Measurements from ENCODE around the gene ROBO2. TPM values are rescaled to one million over a fixed set of nuclear protein-coding genes. Genes with fewer than 3 reads are reported as not detected.

Gene ROBO2
- total RNA-seq, 1 experiment from 2014 or later: 4.4 TPM

DNA sequence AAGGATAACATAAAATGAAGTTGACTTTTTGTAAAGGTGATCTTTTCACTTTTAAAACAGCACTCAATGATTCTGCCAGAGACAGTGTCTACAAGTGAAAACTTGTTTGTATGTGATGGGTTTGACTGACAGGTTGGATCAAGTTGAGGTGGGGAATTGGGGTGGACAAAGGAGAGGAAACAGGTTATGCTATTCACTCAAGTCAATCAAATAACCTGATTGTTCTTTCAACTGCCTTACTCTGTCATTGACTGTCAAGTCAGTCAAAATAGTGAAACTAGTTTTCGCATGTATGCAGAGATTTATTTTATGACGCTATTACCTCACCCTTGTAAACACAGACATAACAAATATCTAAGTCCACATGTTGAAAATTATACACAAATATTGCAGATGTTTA, 187.7 kb downstream of the ROBO2 start:
- Histone ChIP-seq H3K27me3 (ENCODE audit: control insufficient read depth, insufficient read depth, low read length) (no peaks in the 10 kb centered on the region), H3K36me3 (replicated peaks; ENCODE audit: control insufficient read depth, insufficient read depth, low read length) (no peaks in the 10 kb centered on the region), H3K4me3 (ENCODE audit: insufficient read depth, low read depth, low read length) (no peak overlapping the region)
- DNase-seq: no peak

DNA sequence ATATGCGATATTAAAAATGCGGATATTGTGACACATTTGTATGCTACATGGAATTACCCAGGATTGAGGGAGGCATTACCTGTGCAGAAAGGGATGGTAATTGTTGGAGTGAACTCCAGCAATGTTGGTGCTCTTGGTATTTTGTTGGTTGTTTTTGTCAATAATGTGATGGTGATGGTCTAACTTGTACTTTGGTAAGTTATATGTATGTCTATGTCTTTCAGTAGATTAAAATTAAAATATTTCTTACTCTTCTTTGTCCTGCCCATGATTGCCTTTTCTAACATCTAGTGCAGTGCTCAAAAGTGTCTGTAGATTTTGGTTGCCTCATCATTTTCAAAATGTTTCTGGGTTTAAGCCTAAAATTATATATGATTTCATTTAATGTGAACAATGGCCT, 192.7 kb downstream of the ROBO2 start:
- DNase-seq: no peak
- Histone ChIP-seq H3K4me3 (ENCODE audit: insufficient read depth, low read depth, low read length) (no peak overlapping the region), H3K27me3 (ENCODE audit: control insufficient read depth, insufficient read depth, low read length) (no peaks in the 10 kb centered on the region), H3K36me3 (replicated peaks; ENCODE audit: control insufficient read depth, insufficient read depth, low read length) (no peaks in the 10 kb centered on the region)

GRCh38 chr3:77234004-77234403, 194.1 kb downstream of the ROBO2 start:
- Histone ChIP-seq H3K4me3 (ENCODE audit: insufficient read depth, low read depth, low read length) (no peak overlapping the region), H3K36me3 (replicated peaks; ENCODE audit: control insufficient read depth, insufficient read depth, low read length) (no peaks in the 10 kb centered on the region), H3K27me3 (ENCODE audit: control insufficient read depth, insufficient read depth, low read length) (no peaks in the 10 kb centered on the region)
- DNase-seq: no peak

GRCh38 chr3:77236118-77236517, 196.2 kb downstream of the ROBO2 start:
- Histone ChIP-seq H3K36me3 (replicated peaks; ENCODE audit: control insufficient read depth, insufficient read depth, low read length) (no peaks in the 10 kb centered on the region), H3K27me3 (ENCODE audit: control insufficient read depth, insufficient read depth, low read length) (no peaks in the 10 kb centered on the region), H3K4me3 (ENCODE audit: insufficient read depth, low read depth, low read length) (no peak overlapping the region)
- DNase-seq: no peak

DNA sequence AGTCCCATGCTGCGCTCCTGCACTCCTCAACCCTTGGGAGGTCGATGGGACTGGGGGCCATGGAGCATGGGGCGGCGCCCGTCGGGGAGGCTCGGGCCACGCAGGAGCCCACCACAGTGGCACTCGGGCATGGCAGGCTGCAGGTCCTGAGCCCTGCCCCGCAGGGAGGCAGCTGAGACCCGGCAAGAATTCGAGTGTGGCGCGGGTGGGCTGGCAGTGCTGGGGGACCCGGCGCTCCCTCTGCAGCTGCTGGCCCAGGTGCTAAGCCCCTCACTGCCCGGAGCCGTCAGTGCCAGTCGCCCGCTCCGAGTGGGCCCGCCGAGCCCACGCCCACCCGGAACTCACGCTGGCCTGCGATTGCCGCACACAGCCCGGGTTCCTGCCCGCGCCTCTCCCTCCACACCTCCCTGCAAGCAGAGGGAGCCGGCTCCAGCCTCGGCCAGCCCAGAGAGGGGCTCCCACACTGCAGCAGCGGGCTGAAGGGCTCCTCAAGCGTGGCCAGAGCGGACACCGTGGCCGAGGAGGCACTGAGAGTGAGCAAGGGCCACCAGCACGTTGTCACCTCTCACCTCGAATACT, 200.3 kb downstream of the ROBO2 start:
- Histone ChIP-seq H3K4me3 (ENCODE audit: insufficient read depth, low read depth, low read length) (no peak overlapping the region), H3K27me3 (ENCODE audit: control insufficient read depth, insufficient read depth, low read length) (no peaks in the 10 kb centered on the region), H3K36me3 (replicated peaks; ENCODE audit: control insufficient read depth, insufficient read depth, low read length) (no peaks in the 10 kb centered on the region)
- no peak for DNase-seq

GRCh38 chr3:77242371-77242770, 202.5 kb downstream of the ROBO2 start:
- Histone ChIP-seq H3K27me3 (ENCODE audit: control insufficient read depth, insufficient read depth, low read length) (no peaks in the 10 kb centered on the region), H3K4me3 (ENCODE audit: insufficient read depth, low read depth, low read length) (no peak overlapping the region), H3K36me3 (replicated peaks; ENCODE audit: control insufficient read depth, insufficient read depth, low read length) (no peaks in the 10 kb centered on the region)
- no peak for DNase-seq

- no peaks in the 10 kb centered on the region for H3K36me3 ChIP-seq (replicated peaks; ENCODE audit: control insufficient read depth, insufficient read depth, low read length)
- H3K4me3 ChIP-seq (ENCODE audit: insufficient read depth, low read depth, low read length): no peak overlapping the region
- DNase-seq: no peak
- H3K27me3 ChIP-seq (ENCODE audit: control insufficient read depth, insufficient read depth, low read length): no peaks in the 10 kb centered on the region
Observed at GRCh38 chr3:77244981-77245380, 205.1 kb downstream of the ROBO2 start.

GRCh38 chr3:77247061-77247460, 207.2 kb downstream of the ROBO2 start:
- H3K27me3 ChIP-seq (ENCODE audit: control insufficient read depth, insufficient read depth, low read length): no peaks in the 10 kb centered on the region
- DNase-seq: no peak
- no peak overlapping the region for H3K4me3 ChIP-seq (ENCODE audit: insufficient read depth, low read depth, low read length)
- no peaks in the 10 kb centered on the region for H3K36me3 ChIP-seq (replicated peaks; ENCODE audit: control insufficient read depth, insufficient read depth, low read length)

DNA sequence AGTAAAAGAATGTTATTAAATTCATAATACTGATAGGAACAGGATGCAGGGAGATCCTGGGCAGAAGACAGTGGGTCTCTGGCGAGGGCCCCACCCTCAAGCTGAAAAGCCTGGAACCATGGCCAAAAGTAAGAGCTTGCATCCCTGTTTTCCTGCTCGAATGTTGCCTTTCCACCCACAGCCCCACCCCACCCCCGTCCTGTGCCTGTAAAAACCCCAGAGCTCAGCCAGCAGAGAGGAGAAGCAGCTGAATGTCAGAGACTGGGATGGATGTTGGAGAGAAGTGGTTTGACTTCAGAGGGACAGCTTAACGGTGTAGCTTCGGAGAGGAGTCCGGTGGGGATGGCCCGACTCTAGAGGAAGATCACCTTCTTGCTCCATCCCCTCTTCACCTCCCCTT, 207.9 kb downstream of the ROBO2 start:
- DNase-seq: no peak
- Histone ChIP-seq H3K4me3 (ENCODE audit: insufficient read depth, low read depth, low read length) (no peak overlapping the region), H3K27me3 (ENCODE audit: control insufficient read depth, insufficient read depth, low read length) (no peaks in the 10 kb centered on the region)

DNA sequence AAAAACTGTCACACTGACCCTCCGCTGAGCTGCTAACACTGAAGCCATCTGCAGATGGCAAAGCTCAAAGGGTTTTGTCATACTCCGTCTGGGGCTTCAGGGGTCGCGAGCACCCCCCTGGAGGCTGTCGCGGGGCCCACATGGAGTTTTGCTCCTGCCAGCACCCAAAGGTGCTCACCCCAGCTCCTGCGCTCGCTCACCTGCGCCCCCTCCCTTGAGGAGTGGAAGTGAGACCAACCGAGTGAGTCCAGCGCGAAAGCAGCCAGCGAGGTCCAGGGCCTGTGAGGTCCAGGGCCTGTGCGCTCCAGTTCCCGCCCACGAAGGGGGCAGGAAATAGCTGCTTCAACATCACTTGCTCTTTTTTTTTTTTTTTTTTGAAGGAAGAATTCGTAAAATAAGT, 208.5 kb downstream of the ROBO2 start:
- peak; percentile 27 for DNase-seq
- no peaks in the 10 kb centered on the region for H3K36me3 ChIP-seq (replicated peaks; ENCODE audit: control insufficient read depth, insufficient read depth, low read length)
- no peaks in the 10 kb centered on the region for H3K27me3 ChIP-seq (ENCODE audit: control insufficient read depth, insufficient read depth, low read length)
- no peak overlapping the region for H3K4me3 ChIP-seq (ENCODE audit: insufficient read depth, low read depth, low read length)

More for the DNA sequence above, 207.9 kb downstream of the ROBO2 start:
- H3K36me3 ChIP-seq (replicated peaks; ENCODE audit: control insufficient read depth, insufficient read depth, low read length): no peaks in the 10 kb centered on the region

DNA sequence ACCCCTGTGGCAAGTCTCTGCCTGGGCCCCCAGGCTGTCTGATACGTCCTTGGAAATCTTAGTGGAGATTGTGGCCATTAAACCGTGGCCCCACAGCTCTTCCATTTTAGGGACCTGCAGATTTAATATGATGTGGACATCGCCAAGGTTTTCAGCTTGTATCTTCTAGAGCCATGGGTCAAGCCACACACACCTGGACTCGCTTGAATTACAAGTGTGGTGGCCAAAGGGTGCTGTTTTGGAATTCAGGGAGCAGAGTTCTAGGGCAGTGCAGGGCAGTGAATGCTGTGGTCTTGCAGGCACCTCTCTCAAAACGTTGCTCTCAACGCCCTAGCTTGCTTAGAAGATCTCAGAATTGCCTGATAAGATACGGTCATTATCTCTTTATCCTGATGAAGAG, 211.2 kb downstream of the ROBO2 start:
- no peaks in the 10 kb centered on the region for H3K27me3 ChIP-seq (ENCODE audit: control insufficient read depth, insufficient read depth, low read length)
- no peak overlapping the region for H3K4me3 ChIP-seq (ENCODE audit: insufficient read depth, low read depth, low read length)
- no peaks in the 10 kb centered on the region for H3K36me3 ChIP-seq (replicated peaks; ENCODE audit: control insufficient read depth, insufficient read depth, low read length)
- DNase-seq: no peak

DNA sequence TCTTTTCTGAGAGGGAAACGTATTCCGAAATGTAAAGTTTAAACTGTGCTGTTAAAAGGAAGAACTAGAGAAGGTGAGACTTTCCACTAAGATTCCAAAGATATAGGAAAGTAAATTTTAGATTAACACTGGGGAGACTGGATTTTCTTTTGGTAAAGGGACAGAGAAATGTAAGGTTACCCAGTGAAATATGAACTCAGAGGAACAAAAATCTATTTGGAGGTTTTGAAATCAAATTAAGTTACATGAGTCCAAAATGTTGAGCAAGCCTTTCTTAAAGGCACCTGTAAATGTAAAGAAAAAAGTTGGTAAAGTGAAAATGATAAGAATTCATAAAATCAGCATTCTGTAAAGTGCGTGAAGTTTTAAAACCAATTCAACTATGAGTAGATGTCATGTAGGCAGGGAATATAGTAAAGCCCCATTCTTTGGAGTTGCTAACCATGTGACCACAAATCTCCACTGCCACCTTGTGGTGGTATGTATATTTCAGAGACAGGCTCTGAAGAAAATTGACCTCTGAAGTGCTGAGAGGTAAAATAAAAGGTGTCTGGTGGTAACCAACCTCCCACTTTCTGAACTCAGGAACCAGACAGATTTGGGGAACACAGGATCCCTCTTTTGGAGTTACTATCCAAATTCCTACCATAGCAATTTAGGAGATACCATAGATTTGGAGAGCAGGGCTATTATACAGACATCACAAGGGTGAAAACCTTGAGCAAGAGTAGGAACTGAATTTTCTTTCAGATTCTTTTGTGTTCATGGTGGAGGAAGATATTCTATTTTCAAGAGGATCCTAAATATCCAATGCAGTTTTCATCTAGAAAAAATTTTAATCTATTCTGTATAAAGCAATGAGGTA, 215.3 kb downstream of the ROBO2 start:
- Histone ChIP-seq H3K36me3 (replicated peaks; ENCODE audit: control insufficient read depth, insufficient read depth, low read length) (no peaks in the 10 kb centered on the region), H3K4me3 (ENCODE audit: insufficient read depth, low read depth, low read length) (no peak overlapping the region), H3K27me3 (ENCODE audit: control insufficient read depth, insufficient read depth, low read length) (no peaks in the 10 kb centered on the region)
- DNase-seq: peak; percentile 62

GRCh38 chr3:77256584-77257503, 216.9 kb downstream of the ROBO2 start:
- no peak overlapping the region for H3K4me3 ChIP-seq (ENCODE audit: insufficient read depth, low read depth, low read length)
- H3K27me3 ChIP-seq (ENCODE audit: control insufficient read depth, insufficient read depth, low read length): no peaks in the 10 kb centered on the region
- no peaks in the 10 kb centered on the region for H3K36me3 ChIP-seq (replicated peaks; ENCODE audit: control insufficient read depth, insufficient read depth, low read length)
- no peak for DNase-seq

DNA sequence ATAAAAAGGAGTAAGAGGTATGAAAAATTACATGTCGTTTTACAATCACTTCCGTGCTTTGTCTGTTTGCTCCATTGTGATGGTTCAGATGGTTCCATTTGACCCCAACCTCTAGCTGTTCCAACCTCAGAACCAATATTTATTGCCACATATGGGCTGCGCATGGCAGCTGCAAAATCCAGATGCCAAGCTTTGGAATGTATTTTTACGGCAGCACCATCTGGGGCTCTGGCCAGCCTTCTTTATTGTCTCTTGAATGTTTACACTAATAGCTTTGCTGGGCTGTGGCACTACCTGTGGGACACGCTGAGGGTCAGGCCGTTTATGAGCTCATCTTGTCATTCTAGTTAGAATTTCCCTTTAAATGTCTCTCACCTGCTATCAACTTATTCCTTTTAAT, 219.8 kb downstream of the ROBO2 start:
- Histone ChIP-seq H3K4me3 (ENCODE audit: insufficient read depth, low read depth, low read length) (no peak overlapping the region), H3K27me3 (ENCODE audit: control insufficient read depth, insufficient read depth, low read length) (no peaks in the 10 kb centered on the region), H3K36me3 (replicated peaks; ENCODE audit: control insufficient read depth, insufficient read depth, low read length) (no peaks in the 10 kb centered on the region)
- no peak for DNase-seq

DNA sequence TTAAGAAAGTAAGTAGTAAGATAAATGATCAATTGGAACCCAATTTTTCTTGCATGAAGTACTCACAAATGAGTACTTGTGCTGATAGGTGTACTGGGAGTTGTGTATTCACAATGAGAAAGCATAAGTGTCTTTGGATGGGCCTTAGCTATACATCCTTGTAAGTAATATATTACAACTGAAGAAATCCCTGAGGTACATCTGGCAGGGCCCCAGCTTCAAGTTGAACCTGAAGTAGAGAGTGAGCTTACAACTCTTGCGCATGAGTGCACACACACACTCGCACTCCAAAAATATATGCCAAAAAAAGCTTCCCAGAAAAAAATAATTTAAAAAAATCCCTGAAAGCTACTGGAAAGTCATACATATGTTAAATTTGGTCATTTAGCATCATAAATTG, 222.5 kb downstream of the ROBO2 start:
- DNase-seq: no peak
- Histone ChIP-seq H3K4me3 (ENCODE audit: insufficient read depth, low read depth, low read length) (no peak overlapping the region), H3K27me3 (ENCODE audit: control insufficient read depth, insufficient read depth, low read length) (no peaks in the 10 kb centered on the region), H3K36me3 (replicated peaks; ENCODE audit: control insufficient read depth, insufficient read depth, low read length) (no peaks in the 10 kb centered on the region)

Measured in H7 (cell line).